GM12873 (cell line): ENCODE measurements around the gene KCNAB1.
A peak's percentile ranks its signal among the peaks of the same experiment; 100 is the strongest.

Source experiments
- TF ChIP-seq, protein P1 (sequence below): IDR thresholded peaks from 2 replicates; pipeline ENCODE4 v1.5.1; 2012; ENCODE audit warnings: low read depth, mild to moderate bottlenecking, moderate library complexity, low read length, control low read depth; ENCODE audit not compliant: insufficient read depth; ENCODE audit errors: missing control alignments

Gene KCNAB1

DNA sequence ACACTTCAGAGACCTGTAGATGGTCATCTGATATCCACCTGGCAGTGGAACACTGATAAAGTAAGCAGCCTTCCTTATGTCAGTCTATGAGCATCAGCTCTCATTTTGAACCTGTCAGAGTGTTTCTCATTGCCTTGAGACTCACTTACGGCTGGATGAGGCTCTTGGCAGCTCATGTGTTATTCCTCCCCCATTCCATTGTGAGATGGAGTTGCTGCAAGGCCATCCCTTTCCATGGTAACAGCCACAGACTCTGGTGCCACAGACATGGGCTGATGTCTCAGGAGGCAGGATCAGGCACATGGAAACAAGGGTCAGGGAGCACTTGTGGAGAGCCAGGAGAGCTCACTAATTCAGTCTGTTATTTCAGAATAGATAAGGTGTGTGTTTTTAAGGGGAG, 11.9 kb downstream of the KCNAB1 start:
- TF ChIP-seq, protein P1, sequence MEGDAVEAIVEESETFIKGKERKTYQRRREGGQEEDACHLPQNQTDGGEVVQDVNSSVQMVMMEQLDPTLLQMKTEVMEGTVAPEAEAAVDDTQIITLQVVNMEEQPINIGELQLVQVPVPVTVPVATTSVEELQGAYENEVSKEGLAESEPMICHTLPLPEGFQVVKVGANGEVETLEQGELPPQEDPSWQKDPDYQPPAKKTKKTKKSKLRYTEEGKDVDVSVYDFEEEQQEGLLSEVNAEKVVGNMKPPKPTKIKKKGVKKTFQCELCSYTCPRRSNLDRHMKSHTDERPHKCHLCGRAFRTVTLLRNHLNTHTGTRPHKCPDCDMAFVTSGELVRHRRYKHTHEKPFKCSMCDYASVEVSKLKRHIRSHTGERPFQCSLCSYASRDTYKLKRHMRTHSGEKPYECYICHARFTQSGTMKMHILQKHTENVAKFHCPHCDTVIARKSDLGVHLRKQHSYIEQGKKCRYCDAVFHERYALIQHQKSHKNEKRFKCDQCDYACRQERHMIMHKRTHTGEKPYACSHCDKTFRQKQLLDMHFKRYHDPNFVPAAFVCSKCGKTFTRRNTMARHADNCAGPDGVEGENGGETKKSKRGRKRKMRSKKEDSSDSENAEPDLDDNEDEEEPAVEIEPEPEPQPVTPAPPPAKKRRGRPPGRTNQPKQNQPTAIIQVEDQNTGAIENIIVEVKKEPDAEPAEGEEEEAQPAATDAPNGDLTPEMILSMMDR: no peak

DNA sequence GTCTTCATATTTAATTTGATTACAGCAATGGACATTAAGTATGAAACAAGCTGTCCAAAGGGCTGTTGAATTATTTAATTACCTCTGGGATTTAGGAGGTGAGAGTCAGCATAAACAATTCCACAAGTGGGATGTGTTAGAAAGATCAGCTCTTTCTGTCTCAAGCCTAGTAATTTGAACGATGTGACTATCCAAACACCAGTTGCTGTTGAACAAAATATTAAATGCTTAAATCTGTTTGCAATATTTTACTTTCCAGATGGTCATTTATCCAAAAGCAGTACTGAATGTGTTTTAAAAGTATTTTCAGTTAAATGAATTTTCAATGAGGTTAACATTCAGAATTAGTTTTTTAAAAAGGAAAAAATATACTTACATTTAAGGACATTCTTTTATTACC, 12.7 kb downstream of the KCNAB1 start:
- TF ChIP-seq, protein P1: no peak

DNA sequence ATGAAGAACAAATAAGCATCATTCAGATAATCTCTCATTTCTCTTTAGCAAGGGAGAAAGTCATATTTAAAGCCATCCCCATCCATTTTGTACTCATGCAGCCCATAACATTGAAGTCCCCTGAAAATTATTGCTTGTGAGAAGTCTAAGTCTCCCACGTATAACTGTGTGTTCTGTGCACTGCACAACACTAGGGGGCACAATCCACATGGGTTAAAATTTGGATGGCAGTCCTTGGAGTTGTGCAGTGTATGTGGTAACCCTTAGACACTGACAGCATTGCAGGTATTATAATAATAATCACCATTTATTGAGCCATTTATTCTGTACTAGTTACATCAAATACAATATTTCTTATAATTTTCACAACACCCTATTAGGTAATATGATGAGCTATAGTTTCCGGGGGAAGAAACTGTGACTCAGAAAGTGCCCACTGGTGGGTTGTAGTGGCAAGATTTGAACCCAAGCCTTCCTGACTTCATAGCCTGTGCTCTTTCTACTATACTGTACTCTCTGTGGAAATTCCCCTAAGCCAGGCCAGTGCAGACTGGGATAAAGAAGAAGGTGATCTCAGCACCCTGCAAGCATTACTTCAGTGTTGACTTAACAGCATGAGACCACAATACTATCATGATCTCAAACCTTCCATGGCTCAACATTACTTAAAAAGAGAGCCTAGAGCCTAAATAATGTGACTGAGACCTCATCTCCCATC, 15.7 kb downstream of the KCNAB1 start:
- TF ChIP-seq, protein P1: peak; percentile 54

DNA sequence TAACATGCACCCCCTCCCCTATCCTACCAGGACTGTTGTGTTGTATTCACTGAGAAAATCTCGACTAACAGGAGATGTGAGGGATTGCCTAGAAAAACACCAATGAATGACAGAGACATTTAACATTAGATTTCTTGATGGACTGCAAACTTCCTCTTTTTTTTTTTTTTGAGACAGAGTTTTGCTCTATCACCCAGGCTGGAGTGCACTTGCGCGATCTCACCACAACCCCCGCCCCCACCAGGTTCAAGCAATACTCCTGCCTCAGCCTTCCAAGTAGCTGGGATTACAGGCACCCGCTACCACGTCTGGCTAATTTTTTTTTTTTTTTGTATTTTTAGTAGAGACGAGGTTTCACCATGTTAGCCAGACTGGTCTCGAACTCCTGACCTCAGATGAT, 17.0 kb downstream of the KCNAB1 start:
- TF ChIP-seq, protein P1: peak; percentile 5

GRCh38 chr3:156140001-156140595, 19.7 kb downstream of the KCNAB1 start:
- TF ChIP-seq, protein P1: no peak

GRCh38 chr3:156142702-156143101, 22.3 kb downstream of the KCNAB1 start:
- TF ChIP-seq, protein P1: no peak

DNA sequence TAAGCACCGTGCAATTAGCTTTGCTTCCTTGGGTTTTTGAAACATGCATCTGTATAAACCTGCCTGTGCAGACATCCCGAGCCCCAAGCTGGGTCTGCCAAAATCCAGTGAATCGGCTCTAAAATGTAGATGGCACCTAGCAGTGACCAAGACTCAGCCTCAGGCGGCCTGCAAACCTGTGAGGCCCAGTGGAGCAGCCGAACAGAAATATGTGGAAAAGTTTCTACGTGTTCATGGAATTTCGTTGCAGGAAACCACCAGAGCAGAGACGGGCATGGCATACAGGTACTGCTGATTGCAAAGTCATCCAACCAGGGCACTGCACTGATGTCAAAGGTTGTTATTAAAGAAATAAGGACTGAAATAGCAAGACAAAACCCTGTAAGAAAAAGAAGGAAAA, 22.8 kb downstream of the KCNAB1 start:
- TF ChIP-seq, protein P1: no peak
